Common myeloid progenitor, CD34-positive (primary cell): ENCODE measurements around the gene IQGAP3.

Experiments used
- CTCF ChIA-PET: fragments of 350-600 bp; sonication (Branson Sonifier 250); formaldehyde crosslinking; loops from one replicate; lab custom pipeline; 2021; ENCODE audit warnings: antibody characterized with exemption; lab: Charles Lee
- POLR2A ChIA-PET: fragments of 350-600 bp; sonication (Branson Sonifier 250); formaldehyde crosslinking; loops from one replicate; lab custom pipeline; 2021; ENCODE audit warnings: antibody characterized with exemption; lab: Charles Lee
- DNase-seq, 3 donors: peaks; one replicate each; pipeline versions ENCODE4 v3.0.0 to v3.0.0-alpha.2; 2013
- H3K27ac ChIP-seq, 2 experiments: 1 replicate in 1 of 2; 2 replicates in 1 of 2; pipeline ENCODE4 v1.7.0; 2013; ENCODE audit warnings: inconsistent platforms in 2 of 2, low read length in 2 of 2, mild to moderate bottlenecking in 2 of 2, low read depth in 1 of 2, moderate library complexity in 1 of 2; ENCODE audit not compliant: severe bottlenecking in 2 of 2, insufficient read depth in 1 of 2, poor library complexity in 1 of 2
- H3K27me3 ChIP-seq, 5 experiments: replicated peaks in 2 of 5; 1 replicate in 3 of 5; 2 replicates in 2 of 5; pipeline versions ENCODE4 v1.6.1 to v1.7.0; 2013; ENCODE audit warnings: low read length in 4 of 5, mild to moderate bottlenecking in 2 of 5, moderate library complexity in 2 of 5, inconsistent platforms in 1 of 5; ENCODE audit not compliant: insufficient read depth in 5 of 5, control insufficient read depth in 4 of 5
- H3K36me3 ChIP-seq, 4 experiments: 1 replicate in 2 of 4; 2 replicates in 2 of 4; pipeline versions ENCODE4 v1.6.1 to v1.7.0; 2013; ENCODE audit warnings: low read length in 3 of 4, control low read depth in 1 of 4, mild to moderate bottlenecking in 1 of 4; ENCODE audit not compliant: control insufficient read depth in 4 of 4, insufficient read depth in 4 of 4
- H3K4me1 ChIP-seq, 4 experiments: 1 replicate in 3 of 4; 2 replicates in 1 of 4; pipeline versions ENCODE4 v1.6.1 to v1.7.1; 2013; ENCODE audit warnings: low read length in 3 of 4, mild to moderate bottlenecking in 3 of 4, control low read depth in 1 of 4, inconsistent platforms in 1 of 4, moderate library complexity in 1 of 4; ENCODE audit not compliant: control insufficient read depth in 4 of 4, insufficient read depth in 4 of 4; ENCODE audit errors: control extremely low read depth in 1 of 4
- H3K4me3 ChIP-seq, 7 experiments: 1 replicate in 4 of 7; 2 replicates in 3 of 7; pipeline versions ENCODE4 v1.5.1 to v1.7.0; 2013; ENCODE audit warnings: mild to moderate bottlenecking in 7 of 7, low read length in 6 of 7, moderate library complexity in 6 of 7, inconsistent platforms in 2 of 7, low read depth in 2 of 7, control low read depth in 1 of 7; ENCODE audit not compliant: insufficient read depth in 4 of 7, control insufficient read depth in 1 of 7; ENCODE audit errors: extremely low read depth in 1 of 7
- H3K9me3 ChIP-seq, 5 experiments: 1 replicate in 4 of 5; 2 replicates in 1 of 5; pipeline versions ENCODE4 v1.6.1 to v1.7.1; 2013; ENCODE audit warnings: low read length in 4 of 5, mild to moderate bottlenecking in 2 of 5, inconsistent platforms in 1 of 5, low read depth in 1 of 5, moderate library complexity in 1 of 5; ENCODE audit not compliant: control insufficient read depth in 4 of 5, insufficient read depth in 2 of 5; ENCODE audit errors: control extremely low read depth in 1 of 5
- WGBS: methylation state at CpG from one replicate; pipeline ENCODE4 v1.1.5; 2013; ENCODE audit not compliant: insufficient coverage; 5-methylcytosine and 5-hydroxymethylcytosine counted together

IQGAP3 gene

GRCh38 chr1:156533568-156534220 lies 38.7 kb downstream of the IQGAP3 start:
- Histone ChIP-seq H3K36me3 (peaks cover 11 to 74% (median 43%) of the 10 kb centered on the region in 4 experiments), H3K4me1 (no peaks in the 10 kb centered on the region), H3K27me3 (no peaks in the 10 kb centered on the region), H3K27ac (no peak overlapping the region), H3K4me3 (no peak overlapping the region), H3K9me3 (peaks cover 0 to under 1% (median 0%) of the 10 kb centered on the region in 5 experiments)
- 96% methylated on average over 7 of the region's 11 CpGs for WGBS
- DNase-seq: no peak
- POLR2A ChIA-PET: no interaction called here
- CTCF ChIA-PET: interaction anchor here (1.3 to 1.9 kb wide), 3 partner anchors 13 to 70 kb away, joined by 3 to 5 read pairs (median 5); no protein-coding TSS in a partner anchor

DNA sequence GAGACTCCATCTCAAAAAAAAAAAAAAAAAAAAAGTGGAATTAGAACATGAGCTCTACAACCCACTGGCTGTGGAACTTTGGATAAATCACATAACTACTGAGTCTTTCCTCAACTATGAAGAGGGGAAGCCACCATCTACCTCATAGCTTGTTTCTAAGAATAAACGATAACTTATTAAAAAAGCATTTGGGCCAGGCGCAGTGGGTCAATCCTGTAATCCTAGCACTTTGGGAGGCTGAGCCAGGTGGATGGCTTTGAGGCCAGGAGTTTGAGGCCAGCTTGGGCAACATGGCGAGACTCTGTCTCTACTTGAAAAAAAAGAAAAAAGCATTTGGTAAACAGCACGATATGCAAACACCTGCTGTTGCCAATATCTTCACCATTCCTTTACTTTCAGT lies 40.0 kb downstream of the IQGAP3 start:
- POLR2A ChIA-PET: interaction anchor here (0.6 kb wide), 1 partner anchor 18 kb away, joined by 3 read pairs; no protein-coding TSS in a partner anchor
- H3K4me1 ChIP-seq: peaks cover 0 to 7% (median 0%) of the 10 kb centered on the region in 4 experiments
- peaks cover 0 to 2% (median 0%) of the 10 kb centered on the region in 5 experiments for H3K9me3 ChIP-seq
- H3K4me3 ChIP-seq: no peak overlapping the region
- H3K27me3 ChIP-seq: no peaks in the 10 kb centered on the region
- DNase-seq: no peak
- CTCF ChIA-PET: interaction anchor here (0.6 to 1.5 kb wide), 7 partner anchors 8 to 71 kb away, joined by 3 to 4 read pairs (median 3); partner anchors contain the start of gene NAXE
- WGBS: 97% methylated on average over 3 of the region's 4 CpGs
- no peak overlapping the region for H3K27ac ChIP-seq
- peaks cover 11 to 78% (median 49%) of the 10 kb centered on the region in 4 experiments for H3K36me3 ChIP-seq

DNA sequence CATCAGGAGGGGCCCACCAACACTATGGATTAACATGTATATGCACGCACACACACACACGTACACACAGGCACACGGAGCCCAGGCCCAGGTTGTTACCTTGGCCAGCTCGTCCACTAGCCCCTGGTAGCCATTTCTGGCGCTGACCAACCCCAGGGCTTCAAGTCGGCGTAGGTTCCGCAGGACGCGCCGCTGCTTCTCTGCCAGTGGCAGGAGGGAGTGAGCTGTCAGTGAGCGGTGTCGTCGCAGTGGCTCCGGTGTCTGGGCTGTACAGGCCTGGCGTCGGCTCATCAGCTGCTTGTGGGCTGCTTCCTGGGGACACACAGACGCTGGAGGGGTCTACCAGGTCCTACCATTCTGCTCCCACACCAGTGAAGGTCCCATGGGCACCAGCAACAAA lies 42.4 kb downstream of the IQGAP3 start:
- ChIA-PET CTCF (interaction anchor here (1.2 kb wide), 1 partner anchor 18 kb away, joined by 3 read pairs; no protein-coding TSS in a partner anchor), POLR2A (no interaction called here)
- Histone ChIP-seq H3K4me1 (peaks cover 6 to 24% (median 12%) of the 10 kb centered on the region in 4 experiments), H3K36me3 (peaks cover 9 to 71% (median 42%) of the 10 kb centered on the region in 4 experiments), H3K27ac (no peak overlapping the region), H3K27me3 (no peaks in the 10 kb centered on the region), H3K9me3 (peaks cover 0 to 2% (median 0%) of the 10 kb centered on the region in 5 experiments), H3K4me3 (no peak overlapping the region)
- WGBS: over 99% methylated on average over 12 of the region's 18 CpGs
- no peak for DNase-seq

GRCh38 chr1:156528875-156529425 lies 43.4 kb downstream of the IQGAP3 start:
- Histone ChIP-seq H3K4me3 (no peak overlapping the region), H3K9me3 (peaks cover 0 to 2% (median 0%) of the 10 kb centered on the region in 5 experiments), H3K4me1 (peaks cover 14 to 35% (median 22%) of the 10 kb centered on the region in 4 experiments), H3K27me3 (no peaks in the 10 kb centered on the region), H3K27ac (no peak overlapping the region), H3K36me3 (peaks cover 9 to 63% (median 35%) of the 10 kb centered on the region in 4 experiments)
- no peak for DNase-seq
- ChIA-PET POLR2A (no interaction called here), CTCF (interaction anchor here (1.1 to 7.2 kb wide), 4 partner anchors 12 to 48 kb away, joined by 3 to 27 read pairs (median 6); no protein-coding TSS in a partner anchor)
- WGBS: 96% methylated on average over 8 of the region's 8 CpGs

GRCh38 chr1:156528231-156528630 lies 44.1 kb downstream of the IQGAP3 start:
- H3K27me3 ChIP-seq: no peaks in the 10 kb centered on the region
- H3K36me3 ChIP-seq: peaks cover 9 to 56% (median 32%) of the 10 kb centered on the region in 4 experiments
- H3K27ac ChIP-seq: no peak overlapping the region
- no peak for DNase-seq
- ChIA-PET CTCF (interaction anchor here (1.1 to 7.2 kb wide), 5 partner anchors 11 to 47 kb away, joined by 3 to 27 read pairs (median 4); no protein-coding TSS in a partner anchor), POLR2A (interaction anchor here (1.0 to 1.1 kb wide), 2 partner anchors 25 to 30 kb away, joined by 3 to 4 read pairs; no protein-coding TSS in a partner anchor)
- 89% methylated on average over 4 of the region's 5 CpGs for WGBS
- H3K4me3 ChIP-seq: no peak overlapping the region
- peaks cover 0 to 2% (median 0%) of the 10 kb centered on the region in 5 experiments for H3K9me3 ChIP-seq
- peaks cover 18 to 41% (median 27%) of the 10 kb centered on the region in 4 experiments for H3K4me1 ChIP-seq

GRCh38 chr1:156527584-156527983 lies 44.8 kb downstream of the IQGAP3 start:
- ChIA-PET CTCF (interaction anchor here (1.1 to 7.2 kb wide), 6 partner anchors 11 to 47 kb away, joined by 3 to 27 read pairs (median 4); no protein-coding TSS in a partner anchor), POLR2A (interaction anchor here (1.0 to 1.1 kb wide), 2 partner anchors 24 to 29 kb away, joined by 3 to 4 read pairs; no protein-coding TSS in a partner anchor)
- Histone ChIP-seq H3K4me1 (peaks cover 18 to 47% (median 27%) of the 10 kb centered on the region in 4 experiments), H3K9me3 (peaks cover 0 to 2% (median 0%) of the 10 kb centered on the region in 5 experiments), H3K4me3 (no peak overlapping the region), H3K36me3 (peaks cover 9 to 50% (median 28%) of the 10 kb centered on the region in 4 experiments), H3K27ac (no peak overlapping the region), H3K27me3 (no peaks in the 10 kb centered on the region)
- no peak for DNase-seq
- WGBS: 100% methylated on average over 2 of the region's 2 CpGs
